T47D (cell line): ENCODE data around the gene DENND10.

Experiments
- DNase-seq, 2 experiments: peaks; one replicate each; pipeline versions ENCODE4 v3.0.0 to v3.0.0-alpha.2; 2011 to 2012; ENCODE audit warnings: low read depth in 1 of 2, low spot score in 1 of 2
- JUND ChIP-seq: IDR thresholded peaks from 2 replicates; pipeline ENCODE4 v1.6.1; 2012; ENCODE audit warnings: low read depth
- in situ Hi-C: cut with HindIII; loops from 2 replicates; pipeline ENCODE4 v1.10.0; 2016; ENCODE audit warnings: low sequenced_read_pairs, low pct_unique_long_range_greater_than_20kb

DENND10 gene, protein sequence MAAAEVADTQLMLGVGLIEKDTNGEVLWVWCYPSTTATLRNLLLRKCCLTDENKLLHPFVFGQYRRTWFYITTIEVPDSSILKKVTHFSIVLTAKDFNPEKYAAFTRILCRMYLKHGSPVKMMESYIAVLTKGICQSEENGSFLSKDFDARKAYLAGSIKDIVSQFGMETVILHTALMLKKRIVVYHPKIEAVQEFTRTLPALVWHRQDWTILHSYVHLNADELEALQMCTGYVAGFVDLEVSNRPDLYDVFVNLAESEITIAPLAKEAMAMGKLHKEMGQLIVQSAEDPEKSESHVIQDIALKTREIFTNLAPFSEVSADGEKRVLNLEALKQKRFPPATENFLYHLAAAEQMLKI

GRCh38 chr10:119103903-119104653, at the start of gene DENND10:
TSS of gene DENND10 (plus strand) at chr10:119104113. CDS start at chr10:119104143, 30 bp downstream.
- TF ChIP-seq JUND, result no peak
- in situ Hi-C loops, result no loop called here

GRCh38 chr10:119055472-119055871, 48.4 kb upstream of the DENND10 start:
- no peak for TF ChIP-seq JUND
- no peak for DNase-seq
- in situ Hi-C loops, result no loop called here

More at GRCh38 chr10:119103903-119104653, at the start of gene DENND10:
- DNase-seq, result peak; percentile 46 to 78

GRCh38 chr10:119058010-119058409, 45.9 kb upstream of the DENND10 start:
- in situ Hi-C loops, result no loop called here
- TF ChIP-seq JUND, result no peak
- DNase-seq, result no peak

DNA sequence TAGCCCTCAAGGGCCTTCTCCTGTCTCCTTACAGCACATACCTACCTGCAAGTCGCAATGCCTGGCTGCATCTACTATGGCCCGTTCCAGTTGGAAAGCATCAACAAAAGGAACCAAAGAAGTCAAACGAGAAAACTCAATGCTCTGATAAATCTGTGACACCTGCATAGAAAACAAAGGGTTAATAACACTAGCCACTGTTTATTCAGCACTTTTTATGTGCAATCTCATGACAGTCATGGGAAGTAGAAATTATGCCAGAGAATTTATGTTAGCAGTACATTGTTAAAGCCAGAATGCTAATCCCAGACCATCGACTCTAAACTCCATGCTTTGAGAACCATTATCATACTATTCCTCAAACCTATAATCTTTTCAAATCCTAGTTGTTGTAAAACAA, 44.4 kb upstream of the DENND10 start:
- no peak for DNase-seq
- no peak for TF ChIP-seq JUND
- in situ Hi-C loops, result no loop called here

- in situ Hi-C loops, result no loop called here
- DNase-seq, result no peak
- TF ChIP-seq JUND, result no peak
These were observed 43.8 kb upstream of the DENND10 start for GRCh38 chr10:119060107-119060506.

DNA sequence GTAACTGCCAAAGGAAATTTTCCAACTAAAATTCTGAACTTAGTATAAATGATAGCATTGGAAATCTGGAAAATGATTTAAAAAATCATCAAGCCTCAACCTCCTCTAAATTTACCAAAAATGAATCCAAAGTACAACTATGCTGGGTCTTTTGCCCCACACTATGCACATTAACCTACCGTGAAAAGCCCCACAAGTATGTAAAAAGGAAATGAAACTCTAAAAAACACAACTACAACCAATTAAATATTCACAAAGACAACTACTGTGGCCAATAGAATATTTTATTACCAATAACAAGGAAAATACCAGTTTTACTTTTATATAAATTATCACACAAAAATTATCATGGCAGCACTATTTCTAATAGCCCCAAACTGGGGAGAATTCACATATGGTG, 42.6 kb upstream of the DENND10 start:
- in situ Hi-C loops, result no loop called here
- DNase-seq, result no peak
- no peak for TF ChIP-seq JUND

DNA sequence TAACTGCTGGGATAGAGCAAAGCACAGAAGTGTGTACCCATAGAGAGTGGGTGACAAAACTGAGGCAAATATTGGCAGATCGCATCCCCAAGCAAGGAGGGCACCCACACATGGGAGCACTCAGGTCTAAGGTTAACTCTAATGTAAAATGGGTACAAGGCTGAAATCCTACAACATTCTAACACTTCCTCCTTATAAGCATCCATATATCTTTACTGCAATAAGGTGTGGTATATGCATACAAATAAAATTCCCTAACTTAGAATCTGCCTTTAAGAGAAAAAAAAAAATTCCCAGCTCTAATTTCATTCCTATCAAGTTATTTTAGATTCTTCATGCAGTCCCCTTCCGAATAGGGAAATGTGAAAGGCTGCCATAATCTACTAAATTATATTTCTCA, 42.0 kb upstream of the DENND10 start:
- in situ Hi-C loops, result no loop called here
- no peak for TF ChIP-seq JUND

GRCh38 chr10:119070395-119071165, 33.3 kb upstream of the DENND10 start:
- no peak for DNase-seq
- TF ChIP-seq JUND, result no peak
- in situ Hi-C loops, result no loop called here

More for the DNA sequence above, 42.0 kb upstream of the DENND10 start:
- no peak for DNase-seq

- TF ChIP-seq JUND, result no peak
- in situ Hi-C loops, result no loop called here
- DNase-seq, result no peak
These were observed 30.3 kb upstream of the DENND10 start for GRCh38 chr10:119073584-119073983.

DNA sequence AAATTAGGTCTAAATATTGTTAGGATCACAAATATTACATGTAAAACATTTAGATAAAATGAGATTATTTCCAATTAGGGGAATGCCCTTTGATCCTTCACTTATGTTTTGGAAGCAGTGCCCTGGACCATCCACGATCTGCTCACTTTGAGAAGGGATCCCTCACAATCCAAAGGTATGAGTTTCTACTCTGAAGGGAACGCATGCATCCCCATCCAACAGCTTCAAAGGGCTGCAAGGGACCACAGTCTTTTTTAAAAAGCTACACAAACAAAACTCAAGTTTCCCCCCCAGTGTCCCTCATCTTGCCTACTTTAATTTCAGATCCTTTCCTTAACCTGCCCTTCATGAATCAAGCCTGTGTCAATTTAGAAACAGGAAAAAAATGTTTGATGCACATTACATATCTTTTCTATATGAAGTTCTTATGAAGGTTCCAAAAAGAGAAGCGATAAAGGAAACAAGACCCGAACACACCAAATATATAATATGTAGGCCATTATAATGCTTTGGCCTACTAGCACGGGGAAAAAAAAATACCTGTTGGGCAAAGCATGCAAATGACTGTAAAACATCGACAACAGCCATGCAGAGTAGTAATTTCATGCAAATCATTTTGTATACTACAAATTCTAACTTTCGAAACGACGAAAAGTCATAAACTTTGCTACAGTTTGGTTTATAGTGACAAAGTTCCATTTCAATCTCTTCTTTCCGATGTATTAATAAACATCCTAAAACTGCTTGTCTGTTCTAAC, 25.3 kb upstream of the DENND10 start:
- in situ Hi-C loops, result no loop called here
- DNase-seq, result no peak
- no peak for TF ChIP-seq JUND

- in situ Hi-C loops, result no loop called here
- DNase-seq, result peak in 1 of 2 experiments; percentile 72
- no peak for TF ChIP-seq JUND
These were observed 24.1 kb upstream of the DENND10 start for GRCh38 chr10:119079599-119080520.
